OCI-LY1 (cell line): Measurements from ENCODE around the gene EVC.
A peak's percentile ranks its signal among the peaks of the same experiment; 100 is the strongest.

ENCODE experiments used
- H2AFZ ChIP-seq: fragments of 200-600 bp; sonication (generic), shearing (Covaris generic); 2 replicates; pipeline ENCODE4 v1.6.0; 2014; ENCODE audit warnings: antibody characterized with exemption, mild to moderate bottlenecking, low read length
- H3F3A ChIP-seq: fragments of 200-600 bp; sonication (generic), shearing (Covaris generic); 2 replicates; pipeline ENCODE4 v1.6.0; 2014; ENCODE audit warnings: mild to moderate bottlenecking, antibody characterized with exemption, low read length, moderate library complexity; ENCODE audit not compliant: insufficient read depth
- H3K27ac ChIP-seq: fragments of 200-600 bp; sonication (generic); 2 replicates; pipeline ENCODE4 v1.5.1; 2014; ENCODE audit warnings: low read length, mixed run types, mild to moderate bottlenecking, low read depth; ENCODE audit not compliant: poor library complexity, severe bottlenecking
- H3K27me3 ChIP-seq: fragments of 200-600 bp; sonication (generic); 2 replicates; pipeline ENCODE4 v1.6.0; 2014; ENCODE audit warnings: antibody characterized with exemption, mild to moderate bottlenecking, low read length, moderate library complexity; ENCODE audit not compliant: insufficient read depth
- H3K36me3 ChIP-seq: fragments of 200-600 bp; sonication (generic); 2 replicates; pipeline ENCODE4 v1.6.1; 2014; ENCODE audit warnings: mild to moderate bottlenecking, antibody characterized with exemption, low read length, moderate library complexity, mixed read lengths; ENCODE audit not compliant: insufficient read depth
- H3K4me1 ChIP-seq: fragments of 200-600 bp; sonication (generic); 2 replicates; pipeline ENCODE4 v1.5.1; 2014; ENCODE audit warnings: mild to moderate bottlenecking, low read length, moderate library complexity; ENCODE audit not compliant: insufficient read depth, severe bottlenecking
- H3K4me2 ChIP-seq: fragments of 200-600 bp; sonication (generic), shearing (Covaris generic); 2 replicates; pipeline ENCODE4 v1.6.1; 2014; ENCODE audit warnings: low read length
- H3K4me3 ChIP-seq: fragments of 200-600 bp; sonication (generic); 2 replicates; pipeline ENCODE4 v1.5.1; 2014; ENCODE audit warnings: low read length, low read depth, mild to moderate bottlenecking, mixed read lengths; ENCODE audit not compliant: poor library complexity, severe bottlenecking
- H3K79me2 ChIP-seq: fragments of 200-600 bp; shearing (Covaris generic); 2 replicates; pipeline ENCODE4 v1.6.1; 2016; ENCODE audit warnings: mixed run types, low read length, mixed read lengths; ENCODE audit not compliant: insufficient read depth
- H3K9ac ChIP-seq: fragments of 200-600 bp; sonication (generic), shearing (Covaris generic); 2 replicates; pipeline ENCODE4 v1.6.1; 2014; ENCODE audit warnings: mild to moderate bottlenecking, low read length, mixed read lengths
- H3K9me2 ChIP-seq: fragments of 200-600 bp; sonication (generic), shearing (Covaris generic); 2 replicates; pipeline ENCODE4 v1.6.1; 2014; ENCODE audit warnings: low read depth, mild to moderate bottlenecking, low read length, mixed read lengths
- H3K9me3 ChIP-seq: fragments of 200-600 bp; shearing (Covaris generic); 2 replicates; pipeline ENCODE4 v1.6.1; 2014; ENCODE audit warnings: low read length, mixed read lengths
- H4K20me1 ChIP-seq: fragments of 200-600 bp; sonication (generic), shearing (Covaris generic); 2 replicates; pipeline ENCODE4 v1.6.0; 2016; ENCODE audit warnings: mild to moderate bottlenecking, low read length; ENCODE audit not compliant: insufficient read depth
- EZH2 ChIP-seq: fragments of 200-600 bp; sonication (generic), shearing (Covaris generic); IDR thresholded peaks from 2 replicates; pipeline ENCODE4 v1.8.0; 2017; ENCODE audit warnings: borderline replicate concordance, mixed run types, mild to moderate bottlenecking, antibody characterized with exemption, low read length, moderate library complexity, mixed read lengths
- TF ChIP-seq, protein P1 (sequence below): fragments of 200-600 bp; sonication (generic), shearing (Covaris generic); IDR thresholded peaks from 2 replicates; pipeline ENCODE4 v1.5.1; 2017; ENCODE audit warnings: mild to moderate bottlenecking, antibody characterized with exemption, low read length, moderate library complexity, mixed read lengths

The EVC gene

GRCh38 chr4:5664778-5665177, 46.2 kb upstream of the EVC start:
- Histone ChIP-seq H3K9me3 (no peaks in the 10 kb centered on the region), H3K4me1 (no peaks in the 10 kb centered on the region), H2AFZ (no peak overlapping the region), H3F3A (no peaks in the 10 kb centered on the region), H3K27me3 (no peaks in the 10 kb centered on the region), H3K4me3 (no peak overlapping the region), H3K36me3 (peaks cover 31% of the 10 kb centered on the region), H3K9ac (no peak overlapping the region), H4K20me1 (no peaks in the 10 kb centered on the region), H3K27ac (no peak overlapping the region), H3K9me2 (no peaks in the 10 kb centered on the region), H3K4me2 (no peak overlapping the region), H3K79me2 (no peaks in the 10 kb centered on the region)
- TF ChIP-seq, protein P1, sequence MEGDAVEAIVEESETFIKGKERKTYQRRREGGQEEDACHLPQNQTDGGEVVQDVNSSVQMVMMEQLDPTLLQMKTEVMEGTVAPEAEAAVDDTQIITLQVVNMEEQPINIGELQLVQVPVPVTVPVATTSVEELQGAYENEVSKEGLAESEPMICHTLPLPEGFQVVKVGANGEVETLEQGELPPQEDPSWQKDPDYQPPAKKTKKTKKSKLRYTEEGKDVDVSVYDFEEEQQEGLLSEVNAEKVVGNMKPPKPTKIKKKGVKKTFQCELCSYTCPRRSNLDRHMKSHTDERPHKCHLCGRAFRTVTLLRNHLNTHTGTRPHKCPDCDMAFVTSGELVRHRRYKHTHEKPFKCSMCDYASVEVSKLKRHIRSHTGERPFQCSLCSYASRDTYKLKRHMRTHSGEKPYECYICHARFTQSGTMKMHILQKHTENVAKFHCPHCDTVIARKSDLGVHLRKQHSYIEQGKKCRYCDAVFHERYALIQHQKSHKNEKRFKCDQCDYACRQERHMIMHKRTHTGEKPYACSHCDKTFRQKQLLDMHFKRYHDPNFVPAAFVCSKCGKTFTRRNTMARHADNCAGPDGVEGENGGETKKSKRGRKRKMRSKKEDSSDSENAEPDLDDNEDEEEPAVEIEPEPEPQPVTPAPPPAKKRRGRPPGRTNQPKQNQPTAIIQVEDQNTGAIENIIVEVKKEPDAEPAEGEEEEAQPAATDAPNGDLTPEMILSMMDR: no peak
- TF ChIP-seq EZH2: no peak

GRCh38 chr4:5666741-5667140, 44.3 kb upstream of the EVC start:
- H3K27me3 ChIP-seq: no peaks in the 10 kb centered on the region
- H3K4me2 ChIP-seq: no peak overlapping the region
- H3F3A ChIP-seq: no peaks in the 10 kb centered on the region
- H3K4me1 ChIP-seq: no peaks in the 10 kb centered on the region
- H3K36me3 ChIP-seq: peaks cover 17% of the 10 kb centered on the region
- H3K9me2 ChIP-seq: no peaks in the 10 kb centered on the region
- no peaks in the 10 kb centered on the region for H3K9me3 ChIP-seq
- H3K27ac ChIP-seq: no peak overlapping the region
- TF ChIP-seq EZH2: no peak
- TF ChIP-seq, protein P1: no peak
- H4K20me1 ChIP-seq: no peaks in the 10 kb centered on the region
- no peak overlapping the region for H3K9ac ChIP-seq
- no peak overlapping the region for H3K4me3 ChIP-seq
- H2AFZ ChIP-seq: no peak overlapping the region
- H3K79me2 ChIP-seq: no peaks in the 10 kb centered on the region

DNA sequence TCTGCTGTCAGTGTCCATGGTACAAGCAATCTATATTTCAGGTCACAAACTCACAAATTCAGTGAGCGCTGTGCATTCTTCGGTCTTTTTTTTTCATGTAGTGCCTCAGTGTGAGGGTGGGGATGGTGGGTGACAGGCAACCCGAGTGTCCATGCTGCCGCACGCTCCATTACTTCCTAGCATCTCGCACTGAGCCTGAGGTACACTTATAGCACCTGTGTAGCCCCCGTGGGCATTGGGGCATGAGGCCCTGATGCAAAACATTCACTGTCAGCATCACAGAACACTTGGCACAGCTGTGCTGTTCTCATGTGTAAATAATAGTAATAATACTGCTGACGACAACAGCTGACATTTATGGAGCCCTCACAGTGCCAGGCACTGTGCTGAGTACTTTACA, 34.2 kb upstream of the EVC start:
- no peak for TF ChIP-seq EZH2
- TF ChIP-seq, protein P1: no peak
- H3K4me3 ChIP-seq: peak overlapping the region; percentile 32
- H3K36me3 ChIP-seq: peaks cover 20% of the 10 kb centered on the region; the same call in 1 of the 2 replicates
- no peaks in the 10 kb centered on the region for H3K79me2 ChIP-seq
- no peaks in the 10 kb centered on the region for H3K27me3 ChIP-seq
- no peak overlapping the region for H2AFZ ChIP-seq
- peak overlapping the region; percentile 21; the same call in 1 of the 2 replicates for H3K9ac ChIP-seq
- H3K4me1 ChIP-seq: peaks cover 16% of the 10 kb centered on the region
- no peaks in the 10 kb centered on the region for H3K9me2 ChIP-seq
- peak overlapping the region; percentile 76 for H3K27ac ChIP-seq
- H4K20me1 ChIP-seq: no peaks in the 10 kb centered on the region
- H3K9me3 ChIP-seq: no peaks in the 10 kb centered on the region
- no peaks in the 10 kb centered on the region for H3F3A ChIP-seq
- H3K4me2 ChIP-seq: peak overlapping the region; percentile 42; the same call in 1 of the 2 replicates
